K562 (cell line): ENCODE measurements around the gene ERCC2. TPM values are rescaled to one million over a fixed set of nuclear protein-coding genes. Genes with fewer than 3 reads are reported as not detected.

Source experiments
- CBX3 ChIP-seq, 2 experiments: IDR thresholded peaks; 1 replicate in 1 of 2; 2 replicates in 1 of 2; pipeline ENCODE4 v1.6.1; 2012; ENCODE audit warnings: inconsistent platforms in 2 of 2, low read length in 2 of 2, borderline replicate concordance in 1 of 2, control low read depth in 1 of 2
- FOXJ3 ChIP-seq: sonication (generic); formaldehyde crosslinking; IDR thresholded peaks from 2 replicates; pipeline ENCODE4 v1.4.0; 2020; ENCODE audit warnings: mild to moderate bottlenecking, missing genetic modification reagents
- FUS ChIP-seq: fragments of 200-400 bp; formaldehyde crosslinking; optimal IDR thresholded peaks from 2 replicates; pipeline ENCODE3; 2017; ENCODE audit warnings: low read depth, low read length
- GTF2F1 ChIP-seq: IDR thresholded peaks from 2 replicates; pipeline ENCODE4 v1.6.1; 2011; ENCODE audit warnings: low read depth, low read length, improper control_type of control experiment
- MBD1 ChIP-seq: fragments of 250-450 bp; sonication (Bioruptor Pico); IDR thresholded peaks from 2 replicates; pipeline ENCODE4 v1.8.0; 2022; ENCODE audit warnings: inconsistent platforms
- SAFB2 ChIP-seq: fragments of 200-400 bp; formaldehyde crosslinking; IDR thresholded peaks from 2 replicates; pipeline ENCODE4 v1.6.1; 2018; ENCODE audit warnings: borderline replicate concordance, low read length, low read depth, moderate library complexity; ENCODE audit not compliant: severe bottlenecking
- TAF1 ChIP-seq: IDR thresholded peaks from 2 replicates; pipeline ENCODE4 v1.6.1; 2011; ENCODE audit warnings: mild to moderate bottlenecking, low read length, moderate library complexity; ENCODE audit not compliant: insufficient read depth, control insufficient read depth, severe bottlenecking; ENCODE audit errors: extremely low read depth
- ZNF224 ChIP-seq: sonication (generic); formaldehyde crosslinking; IDR thresholded peaks from 2 replicates; pipeline ENCODE4 v1.8.0; 2022; ENCODE audit warnings: mild to moderate bottlenecking, missing genetic modification reagents
- polyA plus RNA-seq, 8 experiments: library from polyadenylated mRNA; depleted of rRNA in 4 of 8; stranded (reverse) in 5 of 8; unstranded in 3 of 8; fragments of >200 nt; fragmentation: Nextera tagmentation in 2 of 8; fragmentation: Illumina TruSeq in 1 of 8; extraction: Ambion mirVana in 2 of 8; extraction: Trizol in 1 of 8; gene quantifications; 2 replicates each; pipeline versions ENCODE4 v1.2.1 to v1.2.3, GENCODE V29; 2011 to 2014; ENCODE audit warnings: inconsistent platforms in 1 of 8, missing spikeins in 1 of 8
- total RNA-seq, 7 experiments: library from RNA; depleted of rRNA in 6 of 7; stranded (reverse); fragments of >200 nt in 6 of 7; fragmentation: Illumina TruSeq in 2 of 7; extraction: Trizol in 2 of 7; gene quantifications; 2 replicates each; pipeline versions ENCODE4 v1.2.1 to v1.2.3, GENCODE V29; 2011 to 2021; ENCODE audit warnings: low replicate concordance in 1 of 7
- TF ChIP-seq, protein P1 (sequence below): sonication (generic); formaldehyde crosslinking; IDR thresholded peaks from 2 replicates; pipeline ENCODE4 v1.4.0; 2020; ENCODE audit warnings: mild to moderate bottlenecking, missing genetic modification reagents
- TF ChIP-seq, protein P2 (sequence below): fragments of 250-450 bp; sonication (Bioruptor Pico); IDR thresholded peaks from 2 replicates; pipeline ENCODE4 v1.5.0; 2021; ENCODE audit warnings: mild to moderate bottlenecking, borderline replicate concordance
- TF ChIP-seq, protein P3 (sequence below): fragments of 450-650 bp; IDR thresholded peaks from 2 replicates; pipeline ENCODE4 v1.6.1; 2017; ENCODE audit warnings: antibody characterized with exemption

The ERCC2 gene
- total and polyA plus RNA-seq, 9 of the 15 experiments (the other 6 are each of a cell fraction or from before 2014, with no cell fraction given) = 2.2 to 55.9 (median 23.4) TPM

GRCh38 chr19:45405435-45406225 lies 35.3 kb upstream of the ERCC2 start (continued):
- TF ChIP-seq, protein P1, sequence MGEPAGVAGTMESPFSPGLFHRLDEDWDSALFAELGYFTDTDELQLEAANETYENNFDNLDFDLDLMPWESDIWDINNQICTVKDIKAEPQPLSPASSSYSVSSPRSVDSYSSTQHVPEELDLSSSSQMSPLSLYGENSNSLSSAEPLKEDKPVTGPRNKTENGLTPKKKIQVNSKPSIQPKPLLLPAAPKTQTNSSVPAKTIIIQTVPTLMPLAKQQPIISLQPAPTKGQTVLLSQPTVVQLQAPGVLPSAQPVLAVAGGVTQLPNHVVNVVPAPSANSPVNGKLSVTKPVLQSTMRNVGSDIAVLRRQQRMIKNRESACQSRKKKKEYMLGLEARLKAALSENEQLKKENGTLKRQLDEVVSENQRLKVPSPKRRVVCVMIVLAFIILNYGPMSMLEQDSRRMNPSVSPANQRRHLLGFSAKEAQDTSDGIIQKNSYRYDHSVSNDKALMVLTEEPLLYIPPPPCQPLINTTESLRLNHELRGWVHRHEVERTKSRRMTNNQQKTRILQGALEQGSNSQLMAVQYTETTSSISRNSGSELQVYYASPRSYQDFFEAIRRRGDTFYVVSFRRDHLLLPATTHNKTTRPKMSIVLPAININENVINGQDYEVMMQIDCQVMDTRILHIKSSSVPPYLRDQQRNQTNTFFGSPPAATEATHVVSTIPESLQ (CRISPR knock-in tag) = peak; percentile 89; the same call in 1 of the 2 replicates
- no peak for TF ChIP-seq GTF2F1
- TF ChIP-seq, protein P2, sequence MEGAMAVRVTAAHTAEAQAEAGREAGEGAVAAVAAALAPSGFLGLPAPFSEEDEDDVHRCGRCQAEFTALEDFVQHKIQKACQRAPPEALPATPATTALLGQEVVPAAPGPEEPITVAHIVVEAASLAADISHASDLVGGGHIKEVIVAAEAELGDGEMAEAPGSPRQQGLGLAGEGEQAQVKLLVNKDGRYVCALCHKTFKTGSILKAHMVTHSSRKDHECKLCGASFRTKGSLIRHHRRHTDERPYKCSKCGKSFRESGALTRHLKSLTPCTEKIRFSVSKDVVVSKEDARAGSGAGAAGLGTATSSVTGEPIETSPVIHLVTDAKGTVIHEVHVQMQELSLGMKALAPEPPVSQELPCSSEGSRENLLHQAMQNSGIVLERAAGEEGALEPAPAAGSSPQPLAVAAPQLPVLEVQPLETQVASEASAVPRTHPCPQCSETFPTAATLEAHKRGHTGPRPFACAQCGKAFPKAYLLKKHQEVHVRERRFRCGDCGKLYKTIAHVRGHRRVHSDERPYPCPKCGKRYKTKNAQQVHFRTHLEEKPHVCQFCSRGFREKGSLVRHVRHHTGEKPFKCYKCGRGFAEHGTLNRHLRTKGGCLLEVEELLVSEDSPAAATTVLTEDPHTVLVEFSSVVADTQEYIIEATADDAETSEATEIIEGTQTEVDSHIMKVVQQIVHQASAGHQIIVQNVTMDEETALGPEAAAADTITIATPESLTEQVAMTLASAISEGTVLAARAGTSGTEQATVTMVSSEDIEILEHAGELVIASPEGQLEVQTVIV (CRISPR knock-in tag) = no peak
- TF ChIP-seq CBX3 (IDR thresholded peaks at IDR 0.05; ENCODE audit: borderline replicate concordance in 1 of 2, low read length in 2 of 2) = no peak; a peak in 1 of 3 replicates
- TF ChIP-seq, protein P3, sequence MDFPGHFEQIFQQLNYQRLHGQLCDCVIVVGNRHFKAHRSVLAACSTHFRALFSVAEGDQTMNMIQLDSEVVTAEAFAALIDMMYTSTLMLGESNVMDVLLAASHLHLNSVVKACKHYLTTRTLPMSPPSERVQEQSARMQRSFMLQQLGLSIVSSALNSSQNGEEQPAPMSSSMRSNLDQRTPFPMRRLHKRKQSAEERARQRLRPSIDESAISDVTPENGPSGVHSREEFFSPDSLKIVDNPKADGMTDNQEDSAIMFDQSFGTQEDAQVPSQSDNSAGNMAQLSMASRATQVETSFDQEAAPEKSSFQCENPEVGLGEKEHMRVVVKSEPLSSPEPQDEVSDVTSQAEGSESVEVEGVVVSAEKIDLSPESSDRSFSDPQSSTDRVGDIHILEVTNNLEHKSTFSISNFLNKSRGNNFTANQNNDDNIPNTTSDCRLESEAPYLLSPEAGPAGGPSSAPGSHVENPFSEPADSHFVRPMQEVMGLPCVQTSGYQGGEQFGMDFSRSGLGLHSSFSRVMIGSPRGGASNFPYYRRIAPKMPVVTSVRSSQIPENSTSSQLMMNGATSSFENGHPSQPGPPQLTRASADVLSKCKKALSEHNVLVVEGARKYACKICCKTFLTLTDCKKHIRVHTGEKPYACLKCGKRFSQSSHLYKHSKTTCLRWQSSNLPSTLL = no peak
- TF ChIP-seq SAFB2 = no peak
- no peak for TF ChIP-seq FUS
- TF ChIP-seq FOXJ3 (CRISPR knock-in tag) = no peak
- peak; percentile 35 for TF ChIP-seq TAF1
- no peak for TF ChIP-seq ZNF224 (CRISPR knock-in tag)
- TF ChIP-seq MBD1 = no peak
